Measurements from ENCODE around the gene PNKP.

DNA sequence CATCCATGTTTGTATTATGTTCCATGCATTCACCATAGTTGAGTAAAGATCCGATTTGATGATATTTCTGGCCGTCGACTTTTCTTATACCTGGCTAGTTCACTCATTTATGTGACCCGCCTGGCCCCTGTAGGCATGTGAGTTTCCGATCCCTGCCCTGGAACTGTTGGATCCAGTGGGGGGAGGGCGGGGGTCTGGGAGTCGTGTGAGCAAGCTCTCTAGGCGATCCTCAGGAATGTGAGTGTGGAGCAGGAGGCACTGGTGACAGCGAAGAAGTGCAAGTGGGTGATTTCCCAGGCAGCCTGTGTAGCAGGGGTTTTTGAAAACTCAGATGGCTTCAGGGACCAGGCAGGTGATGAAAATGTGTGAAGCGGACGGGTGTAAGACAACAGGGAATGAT, 27.1 kb downstream of the PNKP start:
- TF ChIP-seq CTCF (IDR thresholded peaks at IDR 0.05) (no peak), POLR2A (IDR thresholded peaks at IDR 0.05) (no peak)
